MM.1S (cell line): ENCODE results near the gene NDUFAF3.

Experiments used
- DNase-seq: peaks from one replicate; pipeline ENCODE4 v3.0.0-alpha.2; 2015
- H2AFZ ChIP-seq: fragments of 300-600 bp; sonication (generic); 2 replicates; pipeline ENCODE4 v1.6.0; 2016; ENCODE audit warnings: antibody characterized with exemption, low read length
- H3F3A ChIP-seq: fragments of 300-600 bp; sonication (generic); 2 replicates; pipeline ENCODE4 v1.6.1; 2016; ENCODE audit warnings: mild to moderate bottlenecking, antibody characterized with exemption, low read length, moderate library complexity, mixed read lengths; ENCODE audit not compliant: insufficient read depth
- H3K27ac ChIP-seq: fragments of 300-600 bp; sonication (generic); 2 replicates; pipeline ENCODE4 v1.5.1; 2016; ENCODE audit warnings: mild to moderate bottlenecking, low read length
- H3K27me3 ChIP-seq: fragments of 300-600 bp; sonication (generic); replicated peaks from 2 replicates; pipeline ENCODE4 v1.6.0; 2016; ENCODE audit warnings: low read length; ENCODE audit not compliant: insufficient read depth
- H3K36me3 ChIP-seq: fragments of 300-600 bp; sonication (generic); replicated peaks from 2 replicates; pipeline ENCODE4 v1.6.1; 2016; ENCODE audit warnings: mild to moderate bottlenecking, low read length, mixed read lengths; ENCODE audit not compliant: insufficient read depth
- H3K4me1 ChIP-seq: fragments of 300-600 bp; sonication (generic); 2 replicates; pipeline ENCODE4 v1.6.1; 2016; ENCODE audit warnings: low read length, mixed read lengths
- H3K4me2 ChIP-seq: fragments of 300-600 bp; sonication (generic); 2 replicates; pipeline ENCODE4 v1.6.0; 2016; ENCODE audit warnings: low read depth, low read length
- H3K4me3 ChIP-seq: fragments of 300-600 bp; sonication (generic); 2 replicates; pipeline ENCODE4 v1.5.1; 2016; ENCODE audit warnings: low read length, mixed read lengths
- H3K79me2 ChIP-seq: fragments of 300-600 bp; sonication (generic); 2 replicates; pipeline ENCODE4 v1.6.1; 2016; ENCODE audit warnings: mixed run types, low read length, mixed read lengths
- H3K9ac ChIP-seq: fragments of 300-600 bp; sonication (generic); 2 replicates; pipeline ENCODE4 v1.6.1; 2016; ENCODE audit warnings: low read length, mixed read lengths
- H3K9me2 ChIP-seq: fragments of 300-600 bp; sonication (generic); replicated peaks from 2 replicates; pipeline ENCODE4 v1.6.1; 2016; ENCODE audit warnings: mild to moderate bottlenecking, low read length, mixed read lengths; ENCODE audit not compliant: insufficient read depth
- H3K9me3 ChIP-seq: fragments of 300-600 bp; sonication (generic); replicated peaks from 2 replicates; pipeline ENCODE4 v1.6.1; 2016; ENCODE audit warnings: mild to moderate bottlenecking, low read length, mixed read lengths; ENCODE audit not compliant: insufficient read depth
- H4K20me1 ChIP-seq: fragments of 300-600 bp; sonication (generic); 2 replicates; pipeline ENCODE4 v1.6.1; 2016; ENCODE audit warnings: mild to moderate bottlenecking, low read length, moderate library complexity, mixed read lengths; ENCODE audit not compliant: insufficient read depth
- CTCF ChIP-seq: fragments of 300-600 bp; sonication (generic); IDR thresholded peaks from 2 replicates; pipeline ENCODE4 v1.5.1; 2016; ENCODE audit warnings: antibody characterized with exemption, low read length, mixed read lengths
- EZH2 ChIP-seq: fragments of 300-600 bp; sonication (generic); optimal IDR thresholded peaks from 2 replicates; pipeline ENCODE3; 2017; ENCODE audit warnings: low read depth, mild to moderate bottlenecking, antibody characterized with exemption, low read length, mixed read lengths
- EZH2phosphoT487 ChIP-seq: fragments of 300-600 bp; sonication (generic); IDR thresholded peaks from 2 replicates; pipeline ENCODE4 v1.6.1; 2018; ENCODE audit warnings: antibody characterized with exemption, low read length

The NDUFAF3 gene

GRCh38 chr3:49001155-49001554 is 20.8 kb upstream of the NDUFAF3 start:
- Histone ChIP-seq H3K9me2 (no peaks in the 10 kb centered on the region), H3K79me2 (no peaks in the 10 kb centered on the region), H3K4me2 (no peak overlapping the region), H3K27me3 (no peaks in the 10 kb centered on the region), H3K9ac (no peak overlapping the region), H2AFZ (no peak overlapping the region), H3K4me3 (no peak overlapping the region), H3K36me3 (no peaks in the 10 kb centered on the region), H3K27ac (no peak overlapping the region), H3K9me3 (no peaks in the 10 kb centered on the region), H3K4me1 (no peaks in the 10 kb centered on the region), H4K20me1 (no peaks in the 10 kb centered on the region), H3F3A (no peaks in the 10 kb centered on the region)
- DNase-seq: no peak
- TF ChIP-seq CTCF (no peak), EZH2 (no peak), EZH2phosphoT487 (no peak)

GRCh38 chr3:49004352-49005302 is 17.3 kb upstream of the NDUFAF3 start:
- DNase-seq: no peak
- Histone ChIP-seq H3K9ac (no peak overlapping the region), H3K4me3 (no peak overlapping the region), H3K9me3 (no peaks in the 10 kb centered on the region), H2AFZ (no peak overlapping the region), H3K36me3 (no peaks in the 10 kb centered on the region), H3K9me2 (no peaks in the 10 kb centered on the region), H3K4me1 (peaks cover 3% of the 10 kb centered on the region; the same call in 1 of the 2 replicates), H3K27ac (no peak overlapping the region), H3K27me3 (no peaks in the 10 kb centered on the region), H4K20me1 (no peaks in the 10 kb centered on the region), H3K4me2 (no peak overlapping the region), H3F3A (peaks cover 4% of the 10 kb centered on the region; the same call in 1 of the 2 replicates), H3K79me2 (peaks cover 28% of the 10 kb centered on the region)
- no peak for TF ChIP-seq EZH2
- TF ChIP-seq EZH2phosphoT487: no peak
- TF ChIP-seq CTCF: no peak

- no peak overlapping the region for H3K4me3 ChIP-seq
- no peak for DNase-seq
- peaks cover 3% of the 10 kb centered on the region; the same call in 1 of the 2 replicates for H3K4me1 ChIP-seq
- no peaks in the 10 kb centered on the region for H3K9me3 ChIP-seq
- H2AFZ ChIP-seq: no peak overlapping the region
- no peaks in the 10 kb centered on the region for H4K20me1 ChIP-seq
- H3K36me3 ChIP-seq: no peaks in the 10 kb centered on the region
- no peaks in the 10 kb centered on the region for H3K27me3 ChIP-seq
- no peak overlapping the region for H3K4me2 ChIP-seq
- peaks cover 34% of the 10 kb centered on the region for H3K79me2 ChIP-seq
- TF ChIP-seq CTCF: no peak
- no peak for TF ChIP-seq EZH2
- no peak for TF ChIP-seq EZH2phosphoT487
- peaks cover 4% of the 10 kb centered on the region; the same call in 1 of the 2 replicates for H3F3A ChIP-seq
- no peak overlapping the region for H3K9ac ChIP-seq
- H3K9me2 ChIP-seq: no peaks in the 10 kb centered on the region
- H3K27ac ChIP-seq: no peak overlapping the region
These were observed 16.6 kb upstream of the NDUFAF3 start for GRCh38 chr3:49005303-49005680.
